ENCODE results near the gene C1orf56.

DNA sequence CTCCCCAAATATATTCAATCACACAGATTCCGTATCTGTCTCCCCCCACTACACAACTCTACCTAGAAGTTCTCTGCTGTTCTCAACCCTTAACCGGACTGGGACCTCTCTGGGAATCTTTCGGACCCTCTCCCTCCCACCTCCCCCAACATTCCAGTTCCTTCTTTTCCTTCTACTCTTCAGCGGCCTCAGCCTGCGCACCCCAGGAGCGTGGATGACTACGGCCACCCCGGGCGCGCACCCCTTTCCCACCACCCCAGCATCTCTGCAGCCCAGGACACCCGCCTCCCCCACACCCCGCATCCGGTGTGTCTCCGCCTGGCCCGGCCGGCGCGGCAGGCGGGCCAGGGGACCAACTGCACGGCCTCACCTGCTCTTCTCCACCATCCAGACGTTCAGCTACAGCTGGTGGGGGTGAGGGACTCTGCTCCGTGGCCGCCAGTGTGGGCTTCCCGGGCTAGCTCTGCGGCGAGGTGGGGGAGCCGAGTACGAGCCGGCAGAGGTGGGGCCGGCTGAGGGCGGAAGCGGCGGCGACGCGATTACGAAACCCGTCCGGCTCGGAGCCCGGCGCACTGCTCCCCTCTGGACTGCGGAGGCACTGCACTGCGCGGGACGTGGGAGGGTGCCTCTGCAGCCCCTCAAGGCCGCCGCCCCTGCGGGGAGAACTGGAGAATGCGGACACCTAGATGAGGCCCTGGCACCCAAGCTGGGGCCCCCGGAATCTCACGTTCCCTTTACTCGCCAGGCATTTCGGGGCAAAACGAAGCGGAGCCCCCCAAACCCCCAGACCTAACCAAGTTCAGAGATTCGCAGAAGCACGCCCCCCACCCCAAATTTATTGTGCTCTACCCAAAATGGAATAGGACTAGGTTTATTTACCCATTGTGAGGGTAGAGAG lies 11.8 kb downstream of the C1orf56 start, which contains the start of gene CDC42SE1:
- TF ChIP-seq CTCF (IDR thresholded peaks at IDR 0.05) = peak in 2 of 3 experiments; percentile 63 to 71
- peak; percentile 95 to 98 for TF ChIP-seq POLR2AphosphoS5 (IDR thresholded peaks at IDR 0.05)
- TF ChIP-seq POLR2A (IDR thresholded peaks at IDR 0.05; ENCODE audit: low read depth) = peak; percentile 94
- TF ChIP-seq EP300 (IDR thresholded peaks at IDR 0.05) = no peak

All from esophagus muscularis mucosa (tissue), 4 donors.